NCI-H69 (cell line): ENCODE data around the gene ARSJ.

ENCODE experiments used
- DNase-seq: peaks from one replicate; lab custom pipeline; 2025; lab: John Stamatoyannopoulos, UW

The ARSJ gene

DNA sequence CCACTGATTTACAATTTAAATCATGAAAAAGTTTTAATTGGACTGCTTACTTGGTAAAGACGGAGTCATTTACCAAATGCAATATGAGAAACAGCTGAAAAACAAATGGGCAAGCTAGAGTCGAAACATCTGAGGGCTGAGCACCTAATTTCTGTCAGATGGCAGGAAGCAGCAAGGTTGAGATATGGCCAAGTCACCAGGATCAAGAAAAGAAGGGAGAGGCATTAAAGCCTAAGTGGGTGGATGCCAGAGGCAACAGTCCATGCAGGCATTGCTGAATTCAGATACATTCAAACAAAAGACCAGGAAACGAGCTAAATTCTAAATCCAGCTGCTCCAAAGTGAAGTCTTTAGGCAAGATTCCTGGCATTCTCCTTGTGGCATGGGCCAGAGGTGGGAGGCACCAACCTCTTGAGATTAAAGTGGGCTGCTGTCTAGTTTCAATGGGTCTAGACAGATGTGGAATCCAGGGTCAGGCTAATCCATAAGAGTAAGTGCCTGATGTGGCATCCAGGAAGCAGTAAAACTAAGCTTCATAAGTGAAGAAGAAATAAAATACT lies 8.0 kb upstream of the ARSJ start:
- DNase-seq = no peak

DNA sequence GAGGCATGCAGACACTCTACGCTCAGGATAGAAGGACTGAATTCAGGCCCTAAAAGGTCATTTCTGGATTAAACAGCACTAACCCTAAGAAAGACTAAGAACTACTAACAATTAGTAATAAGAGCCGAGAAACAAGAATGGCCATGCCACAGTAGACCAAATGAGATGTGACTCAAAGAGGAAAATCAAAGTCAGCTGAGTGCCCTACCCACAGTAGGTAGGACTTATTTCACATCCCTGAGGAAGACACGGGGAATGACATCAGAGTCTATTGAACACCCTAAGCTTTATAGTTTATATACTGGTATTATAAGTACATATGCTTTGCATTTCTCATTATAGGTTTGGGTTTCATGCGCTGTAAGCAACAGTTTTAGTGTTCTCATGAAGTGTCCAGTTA lies 2.7 kb upstream of the ARSJ start:
- no peak for DNase-seq

DNA sequence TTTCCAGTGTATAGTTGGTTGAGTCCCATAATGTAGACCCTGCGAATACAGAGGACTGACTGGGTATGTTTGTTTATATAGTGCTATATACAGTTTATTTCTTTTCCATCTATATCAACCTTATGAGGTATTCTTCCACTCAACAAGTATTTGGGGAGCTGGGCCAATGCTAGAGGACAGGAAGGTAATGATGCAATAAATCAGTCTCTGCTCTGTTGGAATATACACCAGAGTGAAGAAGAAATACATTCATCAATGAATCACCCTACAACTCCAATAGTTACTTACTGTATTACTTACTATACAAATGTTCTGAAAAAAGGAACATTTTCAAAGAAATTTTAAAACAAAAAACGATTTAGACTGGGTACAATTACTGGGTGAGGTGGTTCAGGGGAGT lies 2.1 kb upstream of the ARSJ start:
- no peak for DNase-seq

DNA sequence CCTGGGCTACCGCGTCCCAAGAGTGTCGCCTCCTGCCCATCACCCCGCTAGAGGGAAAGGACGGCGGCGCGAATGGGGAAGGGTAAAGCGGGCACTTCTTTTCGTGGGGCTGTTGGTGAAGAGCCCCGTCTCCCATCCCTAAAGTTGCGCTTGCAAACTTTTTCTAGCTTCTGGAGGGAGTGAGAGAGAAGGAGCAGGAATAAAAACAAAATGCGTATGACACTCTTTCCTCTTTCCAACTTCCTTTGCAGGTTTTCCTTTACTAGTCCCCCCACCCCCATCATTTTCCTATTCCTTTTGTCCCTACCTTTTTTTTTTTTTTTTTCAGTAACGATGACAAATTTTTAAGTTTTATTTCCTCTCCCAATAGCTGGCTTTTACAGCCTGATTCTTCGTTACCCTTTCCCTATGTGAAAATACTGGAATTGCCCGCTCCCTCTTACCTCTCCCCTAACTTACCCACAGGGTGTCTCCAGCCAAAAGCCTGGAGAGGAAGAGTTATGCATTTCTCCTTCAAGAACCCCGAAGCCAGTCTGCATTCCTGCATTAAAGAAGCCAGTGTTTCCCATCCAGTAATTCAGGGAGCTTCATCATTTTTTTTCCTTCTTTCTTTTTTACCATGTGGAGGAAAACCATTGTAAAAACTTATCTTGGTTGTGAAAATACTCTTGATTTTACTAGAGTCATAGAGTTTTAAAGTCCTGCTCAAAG lies 613 bp upstream of the ARSJ start:
- DNase-seq = peak; percentile 54

DNA sequence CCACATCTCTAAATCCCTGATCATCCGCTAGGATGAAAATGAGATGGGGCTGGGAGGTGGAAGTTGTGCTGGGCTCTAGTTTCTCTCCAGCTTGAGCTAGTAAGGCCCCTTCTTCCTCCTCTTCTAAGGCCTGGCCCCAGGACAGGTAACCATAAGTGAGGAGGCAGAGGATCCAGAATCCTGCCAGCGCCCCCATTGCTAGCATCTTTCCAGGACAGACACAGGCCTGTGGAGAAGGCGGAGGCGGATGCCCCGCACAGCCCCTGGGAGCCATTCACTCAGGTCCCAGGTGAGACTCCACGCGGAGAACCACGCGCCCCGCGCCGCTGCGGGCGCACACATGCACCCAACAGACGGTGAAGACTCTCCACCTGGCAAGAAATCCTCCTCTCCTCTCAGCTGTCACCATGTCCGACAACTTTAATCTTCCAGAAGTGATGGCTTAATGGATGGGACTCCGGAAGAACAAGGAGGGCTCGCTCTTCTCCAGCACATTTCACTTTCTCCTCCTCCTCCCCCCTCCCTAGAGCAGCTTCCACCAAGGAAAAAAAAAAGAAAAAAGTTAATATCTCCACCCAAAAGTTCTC lies 793 bp downstream of the ARSJ start:
- DNase-seq = peak; percentile 69

DNA sequence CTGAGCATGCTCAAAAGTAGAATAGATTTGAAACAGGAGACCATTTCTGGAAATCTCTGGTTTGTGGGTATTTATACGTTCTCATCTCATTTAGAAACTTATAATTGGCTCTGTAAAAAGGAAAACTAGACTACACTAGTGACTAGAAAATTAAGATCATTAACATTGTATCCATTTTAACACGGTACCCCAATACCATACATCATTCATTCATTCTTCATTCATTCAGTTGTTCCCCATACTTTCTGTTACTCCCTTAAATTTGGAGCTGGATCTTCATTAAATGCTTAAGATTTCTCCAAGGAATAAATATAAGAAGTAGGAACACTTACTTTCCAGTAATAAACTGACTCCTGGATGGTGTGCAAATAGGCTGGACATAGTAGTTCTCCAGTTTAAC lies 1.3 kb downstream of the ARSJ start:
- no peak for DNase-seq

DNA sequence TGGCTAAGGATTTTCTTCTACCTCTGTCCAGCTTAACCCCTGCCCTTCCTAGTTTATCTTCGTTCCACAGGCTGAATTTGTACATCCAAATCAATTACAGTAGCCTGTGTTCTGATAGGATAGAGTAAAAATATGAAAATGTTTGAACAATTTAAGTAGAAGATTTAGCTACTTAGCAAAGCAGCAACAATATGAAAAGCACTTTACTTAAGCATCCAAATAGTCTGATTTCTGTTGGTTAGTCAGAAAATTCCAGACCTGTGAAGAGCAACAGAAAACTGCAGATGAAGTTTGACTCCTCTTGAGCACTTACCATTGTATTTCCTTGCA lies 2.0 kb downstream of the ARSJ start:
- DNase-seq = no peak

DNA sequence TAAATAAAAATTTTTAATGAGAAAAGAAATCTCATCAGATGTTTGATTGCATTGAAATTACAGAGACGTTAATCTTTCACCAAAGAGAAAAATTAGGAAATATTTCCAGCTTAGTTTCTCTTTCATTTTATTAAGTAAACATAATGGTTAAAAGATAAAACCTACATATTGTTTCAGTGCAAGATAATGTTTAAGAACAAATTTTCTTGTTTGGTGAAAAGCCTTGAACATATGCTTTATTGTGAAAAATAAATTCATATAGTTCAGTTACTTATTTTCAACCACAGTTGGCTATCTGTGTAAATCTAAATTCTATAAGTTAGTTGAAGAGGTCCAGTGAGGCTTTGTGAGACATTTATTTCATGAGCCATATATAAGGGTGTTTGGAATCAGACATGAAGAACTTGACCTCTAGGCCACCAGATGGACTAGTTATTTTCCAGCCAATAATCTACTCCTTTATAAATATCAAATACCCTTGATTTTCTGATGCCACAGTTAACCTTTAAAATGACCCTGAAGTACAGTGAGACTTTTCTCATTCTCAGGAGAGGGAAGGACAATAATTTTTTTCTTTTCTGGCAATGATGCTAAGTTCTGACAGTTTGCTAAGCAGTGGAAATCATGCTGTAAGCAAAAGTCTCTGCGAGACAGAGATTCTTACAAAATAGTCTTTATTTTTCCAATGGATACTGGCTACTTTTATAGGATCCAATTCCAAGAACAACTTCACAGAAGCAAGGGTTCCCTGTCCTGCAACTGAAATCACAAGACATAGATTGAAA lies 2.5 kb downstream of the ARSJ start:
- DNase-seq = peak; percentile 38

DNA sequence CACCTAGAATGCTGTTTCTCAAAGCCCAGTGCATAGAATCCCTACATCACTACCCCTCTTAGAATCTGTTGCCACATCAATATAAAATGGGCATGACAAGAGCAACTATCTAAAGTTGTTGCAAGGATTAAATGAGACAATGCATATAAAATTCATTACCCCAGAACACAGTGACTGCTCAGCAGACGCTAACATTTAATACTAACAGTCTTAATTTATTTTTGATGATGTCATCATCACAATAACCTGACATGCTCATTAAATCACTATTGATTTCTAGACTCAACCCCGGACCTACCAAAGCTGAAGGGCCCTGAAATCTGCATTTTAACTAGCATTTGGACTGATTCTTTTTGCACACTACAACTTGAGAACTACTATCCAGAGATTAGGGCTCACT lies 3.9 kb downstream of the ARSJ start:
- DNase-seq = no peak

DNA sequence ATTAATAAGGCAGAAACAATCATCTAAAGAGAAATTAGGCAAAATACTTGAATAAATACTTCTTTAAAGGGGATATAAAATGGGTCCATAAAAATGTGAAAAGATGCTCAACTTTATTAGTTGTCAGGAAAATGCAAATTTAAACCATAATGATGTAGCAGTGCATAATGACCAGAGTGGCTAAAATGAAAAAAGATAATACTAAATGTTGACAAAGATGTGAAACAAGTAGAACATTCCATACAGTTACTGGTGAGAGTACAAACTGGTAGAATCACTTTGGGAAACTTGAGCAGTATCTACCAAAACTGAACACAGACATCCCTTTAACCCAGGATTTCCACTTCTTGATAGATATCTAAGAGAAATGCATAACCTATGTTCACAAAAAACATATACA lies 5.0 kb downstream of the ARSJ start:
- DNase-seq = no peak

DNA sequence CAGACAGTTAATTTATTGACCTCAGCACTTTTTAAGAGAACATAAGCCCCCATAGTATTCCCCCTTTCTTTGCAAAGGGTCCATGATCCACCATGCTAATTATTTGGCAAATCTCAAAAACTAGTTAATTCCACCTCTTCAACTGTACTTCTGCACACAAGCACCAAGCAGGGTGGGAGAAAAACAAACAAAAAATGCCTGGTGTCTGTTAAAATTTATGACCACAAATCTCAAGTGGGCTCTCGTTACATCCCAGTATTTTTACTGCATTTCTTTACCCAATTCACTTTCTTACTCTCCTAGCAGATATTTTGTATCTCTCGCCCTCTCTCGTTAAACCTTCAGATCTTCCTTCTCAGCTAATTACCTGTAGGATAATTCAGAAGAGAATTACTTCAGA lies 6.1 kb downstream of the ARSJ start:
- DNase-seq = no peak

DNA sequence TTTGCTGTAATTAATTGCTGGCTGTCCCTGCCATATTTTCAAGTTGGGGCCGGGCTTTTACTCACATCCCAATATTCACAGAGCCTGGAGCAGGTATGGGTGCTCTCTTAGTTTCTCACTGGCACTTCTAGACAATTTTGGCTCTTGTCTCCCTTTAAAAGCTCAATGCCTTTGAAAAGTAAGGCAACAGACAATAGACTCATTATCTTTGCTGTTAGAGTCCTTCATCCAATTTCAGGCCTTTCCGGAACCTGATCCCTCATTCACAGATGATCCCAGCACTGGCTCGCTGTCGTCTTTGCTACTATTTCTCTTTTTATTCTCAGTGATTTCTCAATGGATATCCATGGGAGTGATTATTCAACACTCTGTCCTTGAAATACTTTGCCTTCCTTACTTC lies 6.7 kb downstream of the ARSJ start:
- no peak for DNase-seq

DNA sequence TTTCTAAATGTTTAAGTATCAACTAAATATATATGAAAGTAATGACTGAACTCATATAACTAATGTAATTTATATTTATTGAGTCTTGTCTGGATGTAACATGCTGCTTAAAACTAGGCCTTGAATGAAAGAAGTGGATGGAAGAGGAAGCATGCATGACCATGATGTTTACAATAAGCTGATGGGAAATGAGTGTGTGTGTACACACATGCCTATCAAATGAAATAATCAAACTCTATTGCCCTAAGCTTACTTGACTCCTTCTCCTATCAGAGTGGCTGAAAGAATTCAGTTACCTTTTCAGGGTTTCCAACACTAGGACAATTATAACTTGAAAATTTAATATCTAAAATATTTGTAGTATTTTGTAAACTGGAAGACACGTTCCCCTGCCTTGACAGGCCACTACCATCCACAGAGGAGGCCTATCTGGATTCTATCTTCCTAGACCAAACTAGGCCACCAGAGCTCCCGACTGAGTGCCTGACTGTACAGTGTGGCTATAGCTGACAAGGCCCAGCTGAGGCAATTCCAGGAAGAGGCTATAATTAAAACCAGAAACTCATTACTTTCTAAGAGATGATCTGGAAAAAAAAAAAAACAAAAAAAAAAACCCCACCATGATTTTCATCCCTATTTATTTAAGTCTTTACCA lies 7.6 kb downstream of the ARSJ start:
- no peak for DNase-seq

DNA sequence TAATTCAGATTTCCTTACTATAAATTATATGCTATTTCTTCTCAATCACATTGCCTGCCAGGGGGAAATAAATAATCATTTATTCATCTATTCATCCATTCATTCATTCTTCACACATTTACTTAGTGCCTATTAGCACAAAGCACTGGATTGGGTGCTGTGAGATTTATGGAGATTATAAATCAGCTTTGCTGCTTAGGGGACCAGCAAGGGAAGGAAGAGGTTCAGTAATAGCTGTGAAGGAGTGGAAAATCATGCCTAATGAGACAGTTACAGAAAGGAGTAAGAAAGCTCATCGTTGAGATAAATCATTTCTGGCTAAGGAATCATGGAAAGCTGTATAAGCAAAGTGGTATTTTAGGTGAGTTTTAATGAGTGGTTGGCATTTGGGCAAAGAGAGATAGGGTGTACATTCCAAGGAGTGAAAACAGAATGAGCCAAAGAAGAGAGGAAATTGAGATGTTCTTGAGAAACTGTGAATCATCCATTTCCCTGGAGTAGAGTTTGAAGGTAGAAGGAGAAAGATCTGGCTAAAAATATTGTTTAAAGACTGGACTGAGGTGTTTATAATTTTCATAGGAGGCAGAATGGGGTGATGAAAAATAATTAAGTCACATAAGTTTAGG lies 9.6 kb downstream of the ARSJ start:
- DNase-seq = no peak

DNA sequence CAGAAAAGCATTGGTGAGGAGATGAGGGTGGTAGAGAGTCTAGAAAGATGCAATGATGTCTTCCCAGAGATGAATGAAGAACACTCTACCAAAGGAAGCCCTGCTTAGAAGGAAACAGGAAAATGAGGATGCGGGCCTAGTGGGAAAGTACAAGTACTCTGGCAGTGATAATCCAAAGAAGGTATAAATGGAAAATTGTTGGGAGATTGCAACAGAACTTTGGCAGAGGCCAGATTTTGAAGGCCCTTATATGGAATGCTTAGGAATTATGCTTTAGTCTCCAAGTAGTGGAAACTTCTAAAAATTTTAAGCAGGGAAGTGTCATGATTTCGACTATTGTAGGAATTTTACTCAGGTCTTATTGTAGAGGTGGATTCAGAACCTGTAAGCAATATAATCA lies 11.0 kb downstream of the ARSJ start:
- no peak for DNase-seq

DNA sequence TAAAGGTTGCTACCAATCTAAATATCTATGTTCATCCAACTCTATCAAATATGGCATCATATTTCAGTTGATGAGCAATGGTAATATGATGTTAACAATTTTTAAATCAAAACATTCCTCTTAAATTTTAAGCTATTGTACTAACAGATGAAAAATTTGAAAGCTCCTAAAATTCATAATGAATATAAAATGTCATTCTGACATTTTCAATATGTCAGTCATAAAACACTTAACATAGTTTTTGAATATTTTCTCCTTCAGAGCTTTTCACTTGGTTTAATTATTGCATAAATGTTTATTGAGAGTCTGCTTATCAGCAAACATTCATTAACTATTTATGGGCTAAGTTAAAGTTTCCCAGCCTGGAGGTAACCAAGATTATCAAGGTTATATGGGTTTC lies 11.8 kb downstream of the ARSJ start:
- DNase-seq = no peak

DNA sequence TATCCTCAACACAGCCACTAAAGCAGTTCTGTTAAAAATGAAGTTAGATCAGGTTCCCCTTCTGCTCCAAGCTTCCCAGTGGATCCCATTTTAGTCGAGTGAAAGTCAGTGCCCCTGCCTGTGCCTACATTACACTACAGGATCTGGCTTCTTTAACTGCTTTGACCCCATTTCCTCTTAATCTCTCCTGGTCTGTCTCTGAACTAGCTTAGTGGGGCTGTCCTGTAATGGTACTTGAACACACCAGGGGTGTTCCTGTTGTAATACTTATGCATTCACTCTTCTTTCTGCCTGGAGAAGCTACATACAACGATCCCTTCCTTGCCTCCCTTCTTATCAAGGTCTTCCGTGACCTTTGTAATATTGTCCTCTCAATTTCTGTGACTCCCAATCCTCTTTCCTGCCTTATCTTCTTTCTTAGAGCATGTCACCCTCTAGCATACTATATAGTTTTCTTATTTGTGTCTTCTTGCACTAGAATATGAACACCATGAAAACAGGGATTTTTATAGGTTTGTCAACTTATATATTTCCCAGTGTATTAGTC lies 16.7 kb downstream of the ARSJ start:
- DNase-seq = peak; percentile 44

DNA sequence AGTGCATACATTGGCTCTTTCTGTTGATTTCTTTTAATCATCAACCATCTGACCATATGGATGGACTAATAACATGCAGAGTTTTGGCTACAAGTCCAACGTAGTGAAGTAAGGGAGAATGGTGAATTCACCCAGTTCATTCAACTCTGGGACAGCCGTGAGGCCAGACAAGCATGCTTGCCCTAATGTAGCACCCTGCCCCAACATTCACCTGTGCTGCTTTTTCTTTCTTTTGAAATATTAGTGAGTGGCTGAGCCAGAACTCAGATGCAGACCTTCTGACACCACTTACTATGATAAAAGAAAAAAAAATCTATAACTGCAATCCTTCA lies 17.5 kb downstream of the ARSJ start:
- DNase-seq = peak; percentile 51

DNA sequence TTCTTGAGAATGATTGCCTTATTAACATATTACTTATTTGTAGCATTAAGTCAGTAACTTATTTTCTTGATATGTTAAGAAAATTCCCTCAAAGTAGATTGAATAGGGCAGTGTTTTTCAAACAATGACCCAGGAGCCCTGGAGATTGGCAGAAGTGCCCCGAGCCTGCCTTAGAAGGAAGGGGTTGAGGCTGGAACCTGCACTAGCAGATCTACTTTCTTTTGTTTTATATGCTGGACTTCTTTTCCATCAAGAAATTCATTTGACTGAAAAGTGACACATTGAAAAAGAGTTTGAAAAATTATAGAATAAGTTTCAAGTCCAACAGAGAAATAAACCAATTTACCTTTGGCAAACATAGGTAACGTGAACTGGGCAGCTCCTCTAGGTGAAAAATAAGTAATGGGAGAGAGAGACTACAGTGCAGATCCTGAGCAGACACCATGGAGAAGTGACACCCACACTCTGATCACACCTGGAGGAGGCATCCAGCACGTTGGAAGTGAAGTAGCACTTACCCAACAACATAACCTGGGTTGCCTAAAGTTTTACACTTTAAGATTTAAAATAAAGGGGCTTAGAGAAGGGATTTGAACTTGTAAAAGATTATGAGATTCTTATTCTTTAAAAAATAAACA lies 18.6 kb downstream of the ARSJ start:
- DNase-seq = peak; percentile 62

DNA sequence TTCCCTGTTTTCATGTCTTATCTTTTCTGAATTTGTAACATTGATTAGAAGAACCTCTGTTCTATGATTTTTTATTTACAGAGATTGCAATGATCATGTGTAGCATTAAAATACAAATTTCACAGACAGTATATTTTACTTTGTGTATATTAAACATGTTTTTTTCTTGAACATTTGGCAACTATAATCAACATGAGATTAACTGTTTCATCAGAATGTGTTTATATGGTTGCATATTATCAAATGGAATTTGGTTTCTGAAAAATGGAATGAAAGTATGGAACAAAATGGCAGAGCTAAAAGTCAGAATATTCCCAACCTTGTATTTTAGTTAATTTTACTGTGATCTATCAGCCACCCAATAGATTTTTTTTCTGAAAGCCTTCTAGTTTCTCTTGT lies 19.9 kb downstream of the ARSJ start:
- DNase-seq = no peak

DNA sequence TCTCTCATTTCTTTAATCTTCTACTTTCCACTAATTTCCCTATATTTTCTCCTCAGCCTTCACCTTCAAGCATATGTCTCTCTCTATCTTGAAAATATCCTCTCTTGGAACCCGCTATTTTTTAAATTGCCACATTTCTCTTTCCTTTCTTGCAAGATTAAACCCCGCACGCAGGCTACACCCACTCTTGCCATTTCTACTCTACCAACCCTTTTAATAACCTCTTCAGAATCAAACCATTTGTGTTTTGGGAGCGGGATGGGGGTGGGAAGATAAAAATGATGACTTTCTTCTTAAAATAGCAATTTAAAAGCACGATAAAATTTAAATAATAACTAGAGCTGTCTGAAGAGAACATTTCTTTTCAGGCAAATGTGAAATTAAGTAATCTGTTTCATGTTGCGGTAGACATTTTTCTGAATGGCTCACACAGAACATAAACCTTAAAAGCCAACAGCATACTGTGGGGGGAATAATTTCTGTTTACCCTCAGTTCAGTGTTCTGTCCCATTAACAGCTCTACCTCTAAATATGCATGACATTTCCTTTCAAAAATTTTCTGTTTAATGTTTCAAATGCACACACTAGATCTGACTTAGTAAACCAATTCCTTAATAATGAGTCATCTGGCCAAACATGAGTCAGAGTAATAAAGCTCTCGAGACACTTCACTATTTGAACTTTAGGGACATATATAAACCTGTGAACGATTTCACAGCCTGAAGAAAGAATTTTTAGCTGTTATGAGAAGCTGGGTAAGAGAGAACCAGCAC lies 20.5 kb downstream of the ARSJ start:
- DNase-seq = peak; percentile 88
